ENCODE results near the gene PRUNE1. TPM values are rescaled to one million over a fixed set of nuclear protein-coding genes. Genes with fewer than 3 reads are reported as not detected.

PRUNE1 gene
- total and polyA plus RNA-seq, 2 experiments from 2014 or later = 21.6 to 26.5 TPM

- Histone ChIP-seq H3K36me3 (replicated peaks; ENCODE audit: insufficient read depth, low read depth) (no peaks in the 10 kb centered on the region), H3K4me3 (peak overlapping the region; percentile 81), H3K4me1 (ENCODE audit: insufficient read depth) (peaks cover 51% of the 10 kb centered on the region), H3K27me3 (no peaks in the 10 kb centered on the region), H4K20me1 (ENCODE audit: insufficient read depth, poor library complexity, severe bottlenecking) (peaks cover 30% of the 10 kb centered on the region), H3K9me3 (ENCODE audit: low read depth) (no peaks in the 10 kb centered on the region), H3K27ac (peak overlapping the region; percentile 94), H3K79me2 (peaks cover 65% of the 10 kb centered on the region), H3K4me2 (peak overlapping the region; percentile 98), H3K9me2 (replicated peaks; ENCODE audit: insufficient read depth) (no peaks in the 10 kb centered on the region), H2AFZ (no peak overlapping the region)
- DNase-seq (ENCODE audit: low spot score) = no peak
- TF ChIP-seq, protein P1, sequence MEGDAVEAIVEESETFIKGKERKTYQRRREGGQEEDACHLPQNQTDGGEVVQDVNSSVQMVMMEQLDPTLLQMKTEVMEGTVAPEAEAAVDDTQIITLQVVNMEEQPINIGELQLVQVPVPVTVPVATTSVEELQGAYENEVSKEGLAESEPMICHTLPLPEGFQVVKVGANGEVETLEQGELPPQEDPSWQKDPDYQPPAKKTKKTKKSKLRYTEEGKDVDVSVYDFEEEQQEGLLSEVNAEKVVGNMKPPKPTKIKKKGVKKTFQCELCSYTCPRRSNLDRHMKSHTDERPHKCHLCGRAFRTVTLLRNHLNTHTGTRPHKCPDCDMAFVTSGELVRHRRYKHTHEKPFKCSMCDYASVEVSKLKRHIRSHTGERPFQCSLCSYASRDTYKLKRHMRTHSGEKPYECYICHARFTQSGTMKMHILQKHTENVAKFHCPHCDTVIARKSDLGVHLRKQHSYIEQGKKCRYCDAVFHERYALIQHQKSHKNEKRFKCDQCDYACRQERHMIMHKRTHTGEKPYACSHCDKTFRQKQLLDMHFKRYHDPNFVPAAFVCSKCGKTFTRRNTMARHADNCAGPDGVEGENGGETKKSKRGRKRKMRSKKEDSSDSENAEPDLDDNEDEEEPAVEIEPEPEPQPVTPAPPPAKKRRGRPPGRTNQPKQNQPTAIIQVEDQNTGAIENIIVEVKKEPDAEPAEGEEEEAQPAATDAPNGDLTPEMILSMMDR (IDR thresholded peaks at IDR 0.05; ENCODE audit: poor library complexity) = no peak
- TF ChIP-seq EZH2phosphoT487 (IDR thresholded peaks at IDR 0.05; ENCODE audit: low read depth, severe bottlenecking, unreplicated experiment) (no peak), EZH2 (IDR thresholded peaks at IDR 0.05; ENCODE audit: borderline replicate concordance) (no peak)
- 11% methylated on average over 15 of the region's 15 CpGs for WGBS (ENCODE audit: low lambda C conversion rate, missing lambda C conversion rate)
Measured at GRCh38 chr1:150973258-150973835, 34.9 kb upstream of the PRUNE1 start.

DNA sequence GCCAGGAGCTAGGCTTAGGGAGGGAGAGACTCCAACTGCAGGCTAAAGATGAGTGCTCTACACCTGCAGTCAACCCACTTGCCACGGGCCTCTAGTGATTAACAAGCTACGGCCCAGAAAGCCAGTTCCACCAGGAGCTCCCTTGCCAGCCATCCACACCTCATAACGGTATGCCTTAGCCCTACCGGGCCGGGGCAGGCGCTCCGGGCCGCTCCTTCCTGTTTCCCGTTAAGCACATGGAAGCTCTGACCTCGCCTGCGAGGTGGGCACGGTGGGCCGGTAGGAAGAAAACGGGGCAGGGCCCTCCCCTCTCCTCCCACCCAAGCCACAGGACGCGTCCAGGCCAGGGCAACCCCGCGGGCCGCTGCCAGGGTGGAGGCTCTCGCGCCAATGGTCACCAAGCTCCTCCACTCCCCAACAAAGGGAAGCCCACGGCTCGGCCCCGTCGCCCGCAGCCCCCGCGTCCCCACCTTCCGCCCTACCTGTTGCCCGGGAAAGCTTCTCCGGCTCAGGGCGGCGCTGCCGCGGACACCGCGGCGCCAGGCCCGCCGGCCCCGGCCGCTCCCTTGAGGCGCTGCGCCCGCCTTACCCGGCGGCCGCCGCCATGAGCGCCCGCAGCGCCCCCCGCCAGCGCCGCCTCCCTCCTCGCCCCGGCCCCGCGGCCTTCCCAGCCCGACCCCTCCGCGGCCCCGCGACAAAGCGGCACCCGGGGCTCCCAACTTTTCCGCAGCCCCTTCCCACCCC lies 34.2 kb upstream of the PRUNE1 start:
- peak; percentile 69 for DNase-seq (ENCODE audit: low spot score)
- H3K36me3 ChIP-seq (replicated peaks; ENCODE audit: insufficient read depth, low read depth) = no peaks in the 10 kb centered on the region
- TF ChIP-seq EZH2phosphoT487 (IDR thresholded peaks at IDR 0.05; ENCODE audit: low read depth, severe bottlenecking, unreplicated experiment) (no peak), EZH2 (IDR thresholded peaks at IDR 0.05; ENCODE audit: borderline replicate concordance) (no peak)
- peak overlapping the region; percentile 94 for H3K27ac ChIP-seq
- no peaks in the 10 kb centered on the region for H3K9me3 ChIP-seq (ENCODE audit: low read depth)
- peaks cover 57% of the 10 kb centered on the region for H3K4me1 ChIP-seq (ENCODE audit: insufficient read depth)
- H3K4me3 ChIP-seq = peak overlapping the region; percentile 81
- no peaks in the 10 kb centered on the region for H3K27me3 ChIP-seq
- WGBS (ENCODE audit: low lambda C conversion rate, missing lambda C conversion rate) = 4% methylated on average over 11 of the region's 67 CpGs
- H4K20me1 ChIP-seq (ENCODE audit: insufficient read depth, poor library complexity, severe bottlenecking) = peaks cover 24% of the 10 kb centered on the region
- H2AFZ ChIP-seq = peak overlapping the region; percentile 76
- H3K79me2 ChIP-seq = peaks cover 59% of the 10 kb centered on the region
- H3K9me2 ChIP-seq (replicated peaks; ENCODE audit: insufficient read depth) = no peaks in the 10 kb centered on the region
- peak overlapping the region; percentile 98 for H3K4me2 ChIP-seq

DNA sequence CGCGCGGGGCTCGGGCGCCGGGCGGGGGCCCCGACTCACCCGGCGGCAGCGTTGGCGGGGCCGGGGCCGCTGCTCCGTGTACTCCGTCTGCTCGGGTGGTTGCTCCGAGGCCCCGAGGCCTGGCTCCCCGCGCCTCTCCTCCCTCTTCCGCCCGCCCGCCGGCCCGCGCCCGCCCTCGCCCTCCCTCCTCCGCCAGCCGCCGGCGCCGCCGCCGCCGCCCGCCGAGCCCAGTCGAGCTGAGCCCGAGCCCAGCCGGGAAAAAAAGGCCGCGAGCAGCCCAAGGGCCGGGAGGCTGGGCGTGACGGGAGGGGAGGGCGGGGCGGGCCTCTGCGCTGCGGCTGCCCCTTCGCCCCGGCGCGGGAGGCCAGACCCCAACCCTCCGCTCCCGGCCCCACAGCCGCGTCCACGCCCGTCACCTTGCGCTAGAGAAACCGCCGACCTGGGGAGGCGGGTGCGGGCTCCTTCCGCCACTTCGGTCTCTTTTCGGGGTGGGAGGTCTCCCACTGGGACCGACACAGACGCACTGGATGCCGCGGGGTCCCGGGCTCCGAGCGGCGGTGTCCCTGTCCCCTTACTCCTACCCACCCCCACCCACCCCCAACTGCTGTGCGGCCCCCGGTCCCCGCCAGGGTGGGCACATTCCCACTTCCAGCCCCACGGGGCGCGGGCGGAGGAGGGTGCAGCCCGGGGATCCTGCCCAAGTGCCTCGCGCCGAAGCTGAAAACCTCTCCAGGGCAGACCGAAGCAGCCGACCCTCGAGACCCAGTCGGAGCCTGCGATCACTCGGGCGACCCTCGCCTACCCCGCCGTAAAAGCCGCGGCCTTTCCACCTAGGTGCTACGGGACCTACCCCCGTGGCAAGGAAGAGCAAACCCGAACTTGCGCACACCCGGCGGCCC lies 33.4 kb upstream of the PRUNE1 start, which contains the start of gene CERS2:
Gene CERS2 (minus strand): TSS at position 256 of the 899 bp plus-strand sequence. CDS start 5,745 bp downstream, outside the sequence.
- 5% methylated on average over 41 of the region's 106 CpGs for whole genome bisulfite sequencing (ENCODE audit: low lambda C conversion rate, missing lambda C conversion rate)
- peak within 1 kb of the TSS; percentile 76 for H2AFZ ChIP-seq

More for the DNA sequence above, 33.4 kb upstream of the PRUNE1 start, which contains the start of gene CERS2:
- peak within 1 kb of the TSS; percentile 98 for H3K4me2 ChIP-seq
- H3K9me3 ChIP-seq (ENCODE audit: low read depth) = no peaks in the 10 kb centered on the region
- peak within 1 kb of the TSS; percentile 81 for H3K4me3 ChIP-seq
- H3K36me3 ChIP-seq (replicated peaks; ENCODE audit: insufficient read depth, low read depth) = no peaks in the 10 kb centered on the region
- TF ChIP-seq EZH2 (IDR thresholded peaks at IDR 0.05; ENCODE audit: borderline replicate concordance) (no peak), EZH2phosphoT487 (IDR thresholded peaks at IDR 0.05; ENCODE audit: low read depth, severe bottlenecking, unreplicated experiment) (no peak)
- TF ChIP-seq, protein P1 (IDR thresholded peaks at IDR 0.05; ENCODE audit: poor library complexity) = no peak
- H3K27ac ChIP-seq = peak within 1 kb of the TSS; percentile 94
- no peaks in the 10 kb centered on the region for H3K9me2 ChIP-seq (replicated peaks; ENCODE audit: insufficient read depth)
- no peaks in the 10 kb centered on the region for H3K27me3 ChIP-seq
- peaks cover 60% of the 10 kb centered on the region for H3K4me1 ChIP-seq (ENCODE audit: insufficient read depth)
- peak; percentile 95 for DNase-seq (ENCODE audit: low spot score)
- H4K20me1 ChIP-seq (ENCODE audit: insufficient read depth, poor library complexity, severe bottlenecking) = peaks cover 16% of the 10 kb centered on the region
- peaks cover 51% of the 10 kb centered on the region for H3K79me2 ChIP-seq
